Forelimb muscle (tissue), 1 donor: ENCODE results near the gene SPSB1. TPM values are rescaled to one million over a fixed set of nuclear protein-coding genes. Genes with fewer than 3 reads are reported as not detected.

Experiments
- DNase-seq: peaks from one replicate; pipeline ENCODE4 v3.0.0-alpha.2; 2013; ENCODE audit warnings: low read depth
- polyA plus RNA-seq: library from polyadenylated mRNA; unstranded; fragments of 120-200 nt; gene quantifications from one replicate; pipeline ENCODE4 v1.2.1, GENCODE V29; 2013; ENCODE audit not compliant: insufficient read length

SPSB1 gene
- polyA plus RNA-seq, 1 donor = 5.7 TPM

DNA sequence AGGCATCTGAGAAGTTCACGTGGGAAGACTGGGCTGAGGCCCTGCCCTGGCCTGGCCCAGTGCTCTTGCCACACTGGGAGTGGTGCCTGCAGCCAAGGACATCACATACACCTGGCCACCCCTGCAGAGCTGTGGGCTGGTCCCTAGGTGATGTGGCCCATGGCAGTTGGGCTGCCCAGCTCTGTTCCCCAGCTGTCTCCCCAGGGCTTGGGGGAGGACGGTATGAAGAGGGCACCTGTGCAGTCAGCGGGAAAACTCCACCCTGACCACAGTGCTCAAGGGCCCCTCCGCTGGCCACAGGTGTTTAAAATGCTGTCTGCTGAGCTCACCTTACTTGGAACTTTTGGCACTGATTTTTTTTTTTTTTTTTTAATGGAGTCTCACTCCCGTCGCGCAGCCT is 126.2 kb downstream of the SPSB1 start:
- no peak for DNase-seq

Other genes starting within 250 kb of the SPSB1 start
- gene SLC2A5, start 223.3 kb upstream of the SPSB1 start, polyA plus RNA-seq = 10.9 TPM
- 0.68 TPM for gene GPR157, start 163.8 kb upstream of the SPSB1 start, polyA plus RNA-seq
- gene H6PD, start 58.1 kb upstream of the SPSB1 start, polyA plus RNA-seq = 31.0 TPM
- gene SLC25A33, start 246.6 kb downstream of the SPSB1 start, polyA plus RNA-seq = 1.3 TPM